IMR-90 (cell line): Measurements from ENCODE around the gene C3. TPM values are rescaled to one million over a fixed set of nuclear protein-coding genes. Genes with fewer than 3 reads are reported as not detected.

Experiments used
- ATAC-seq: fragments of 200-7000 bp; cut with Tn5 transposase; 2 replicates; pipeline ENCODE4 v1.9.1; 2020; ENCODE audit warnings: low read depth, mild to moderate bottlenecking, moderate library complexity
- BruUV-seq: library from RNA; stranded (reverse); fragments of 400-500 nt; replicated peaks from 2 replicates; lab custom pipeline; 2021; lab: Mats Ljungman, UMichigan
- CTCF ChIA-PET: fragments of 300-600 bp; formaldehyde crosslinking; extraction: SDS; loops from one replicate; lab custom pipeline; 2021; ENCODE audit warnings: antibody characterized with exemption; lab: Yijun Ruan, JAX
- POLR2A ChIA-PET: fragments of 300-600 bp; sonication (Branson Sonifier 250); formaldehyde crosslinking; loops from one replicate; lab custom pipeline; 2022; ENCODE audit warnings: antibody characterized with exemption; ENCODE audit not compliant: unreplicated experiment; lab: Charles Lee
- DNase-seq: peaks from one replicate; pipeline ENCODE4 v3.0.0; 2013
- H2AFZ ChIP-seq: replicated peaks from 2 replicates; pipeline ENCODE3; 2013; ENCODE audit warnings: low read length, mild to moderate bottlenecking; ENCODE audit not compliant: poor library complexity
- H2AK5ac ChIP-seq: 2 replicates; pipeline ENCODE4 v1.6.1; 2013; ENCODE audit warnings: low read depth, low read length, inconsistent platforms
- H2AK9ac ChIP-seq: replicated peaks from 2 replicates; pipeline ENCODE3; 2013; ENCODE audit warnings: mild to moderate bottlenecking, low read depth, low read length, moderate library complexity; ENCODE audit not compliant: poor library complexity
- H2BK120ac ChIP-seq: 2 replicates; pipeline ENCODE4 v1.6.1; 2013; ENCODE audit warnings: low read depth, low read length, inconsistent platforms
- H2BK15ac ChIP-seq: 3 replicates; pipeline ENCODE4 v1.6.1; 2013; ENCODE audit warnings: low read depth, low read length, inconsistent platforms
- H2BK20ac ChIP-seq: 2 replicates; pipeline ENCODE4 v1.6.1; 2013; ENCODE audit warnings: low read depth, mild to moderate bottlenecking, inconsistent platforms, low read length, moderate library complexity
- H2BK5ac ChIP-seq: 2 replicates; pipeline ENCODE4 v1.6.1; 2013; ENCODE audit warnings: mild to moderate bottlenecking, low read depth, low read length, inconsistent platforms; ENCODE audit not compliant: poor library complexity, severe bottlenecking
- H3K14ac ChIP-seq: replicated peaks from 2 replicates; pipeline ENCODE4 v1.6.1; 2013; ENCODE audit warnings: low read depth, low read length, inconsistent platforms
- H3K18ac ChIP-seq: 2 replicates; pipeline ENCODE4 v1.6.1; 2013; ENCODE audit warnings: low read depth, low read length, control low read depth
- H3K23ac ChIP-seq: 2 replicates; pipeline ENCODE4 v1.6.1; 2013; ENCODE audit warnings: low read depth, low read length, inconsistent platforms
- H3K27ac ChIP-seq: 2 replicates; pipeline ENCODE4 v1.5.1; 2013; ENCODE audit warnings: mild to moderate bottlenecking, control low read depth, low read length; ENCODE audit not compliant: insufficient read depth
- H3K27me3 ChIP-seq: 2 replicates; pipeline ENCODE4 v1.6.1; 2013; ENCODE audit warnings: low read length; ENCODE audit not compliant: control insufficient read depth, insufficient read depth
- H3K36me3 ChIP-seq: 2 replicates; pipeline ENCODE4 v1.6.1; 2013; ENCODE audit warnings: low read length, mixed read lengths; ENCODE audit not compliant: control insufficient read depth, insufficient read depth
- H3K4ac ChIP-seq: 2 replicates; pipeline ENCODE4 v1.6.1; 2013; ENCODE audit warnings: low read depth, low read length, inconsistent platforms
- H3K4me1 ChIP-seq: 2 replicates; pipeline ENCODE4 v1.6.1; 2013; ENCODE audit warnings: low read length, mixed read lengths; ENCODE audit not compliant: control insufficient read depth, insufficient read depth
- H3K4me2 ChIP-seq: 2 replicates; pipeline ENCODE4 v1.6.1; 2013; ENCODE audit warnings: low read depth, mild to moderate bottlenecking, control low read depth, low read length, moderate library complexity
- H3K4me3 ChIP-seq: 2 replicates; pipeline ENCODE4 v1.5.1; 2013; ENCODE audit warnings: low read depth, mild to moderate bottlenecking, control low read depth, low read length, moderate library complexity; ENCODE audit not compliant: insufficient read depth
- H3K56ac ChIP-seq: 2 replicates; pipeline ENCODE4 v1.6.1; 2013; ENCODE audit warnings: low read length, inconsistent platforms; ENCODE audit not compliant: insufficient read depth; ENCODE audit errors: extremely low read depth
- H3K79me1 ChIP-seq, 2 experiments: 2 replicates each; pipeline ENCODE4 v1.6.1; 2013; ENCODE audit warnings: low read length in 2 of 2, inconsistent platforms in 1 of 2, low read depth in 1 of 2
- H3K9ac ChIP-seq: 2 replicates; pipeline ENCODE4 v1.6.1; 2013; ENCODE audit warnings: low read depth, low read length, control low read depth
- H3K9me1 ChIP-seq: 2 replicates; pipeline ENCODE4 v1.6.1; 2013; ENCODE audit warnings: low read length, inconsistent platforms; ENCODE audit not compliant: insufficient read depth
- H3K9me3 ChIP-seq: 2 replicates; pipeline ENCODE4 v1.6.1; 2013; ENCODE audit warnings: low read length; ENCODE audit not compliant: control insufficient read depth, insufficient read depth
- H4K20me1 ChIP-seq: 2 replicates; pipeline ENCODE4 v1.6.1; 2013; ENCODE audit warnings: low read length, inconsistent platforms; ENCODE audit not compliant: insufficient read depth
- H4K5ac ChIP-seq: 2 replicates; pipeline ENCODE4 v1.6.1; 2013; ENCODE audit warnings: mild to moderate bottlenecking, low read depth, low read length, control low read depth
- H4K8ac ChIP-seq, 2 experiments: 2 replicates each; pipeline ENCODE4 v1.6.1; 2013; ENCODE audit warnings: low read depth in 2 of 2, low read length in 2 of 2, control low read depth in 1 of 2, inconsistent platforms in 1 of 2
- H4K91ac ChIP-seq: 2 replicates; pipeline ENCODE4 v1.6.1; 2013; ENCODE audit warnings: low read depth, low read length, inconsistent platforms; ENCODE audit not compliant: insufficient read depth
- BHLHE40 ChIP-seq: fragments of 150-350 bp; IDR thresholded peaks from 2 replicates; pipeline ENCODE4 v1.6.1; 2016; ENCODE audit warnings: mild to moderate bottlenecking, low read depth, low read length
- CEBPB ChIP-seq: IDR thresholded peaks from 2 replicates; pipeline ENCODE4 v1.6.1; 2012; ENCODE audit warnings: low read depth, low read length, improper control_type of control experiment
- CHD1 ChIP-seq: IDR thresholded peaks from 2 replicates; pipeline ENCODE4 v1.6.1; 2012; ENCODE audit warnings: low read depth, low read length, improper control_type of control experiment
- FOS ChIP-seq: fragments of 150-350 bp; IDR thresholded peaks from 2 replicates; pipeline ENCODE4 v1.6.1; 2016; ENCODE audit warnings: low read depth, low read length
- MAFK ChIP-seq: IDR thresholded peaks from 2 replicates; pipeline ENCODE4 v1.6.1; 2012; ENCODE audit warnings: low read depth, low read length, improper control_type of control experiment
- MXI1 ChIP-seq: IDR thresholded peaks from 2 replicates; pipeline ENCODE4 v1.6.1; 2012; ENCODE audit warnings: low read depth, mild to moderate bottlenecking, low read length, moderate library complexity, borderline replicate concordance
- POLR2A ChIP-seq: IDR thresholded peaks from 2 replicates; pipeline ENCODE4 v1.6.1; 2012; ENCODE audit warnings: mild to moderate bottlenecking, low read depth, low read length
- RAD21 ChIP-seq: IDR thresholded peaks from 2 replicates; pipeline ENCODE4 v1.6.1; 2012; ENCODE audit warnings: low read length, improper control_type of control experiment
- RCOR1 ChIP-seq: IDR thresholded peaks from 2 replicates; pipeline ENCODE4 v1.6.1; 2012; ENCODE audit warnings: mild to moderate bottlenecking, low read length, improper control_type of control experiment; ENCODE audit not compliant: insufficient replicate concordance
- RFX5 ChIP-seq: IDR thresholded peaks from 2 replicates; pipeline ENCODE4 v1.8.0; 2012; ENCODE audit warnings: low read depth, mild to moderate bottlenecking, low read length, moderate library complexity
- SMC3 ChIP-seq: fragments of 150-350 bp; IDR thresholded peaks from 2 replicates; pipeline ENCODE4 v1.6.1; 2016; ENCODE audit warnings: low read depth, mild to moderate bottlenecking, antibody characterized with exemption, low read length, moderate library complexity
- dilution Hi-C: fragments of 300-500 bp; cut with HindIII; formaldehyde crosslinking; loops from one replicate; pipeline ENCODE4 v1.14.3; 2018; ENCODE audit warnings: low sequenced_read_pairs; ENCODE audit not compliant: unreplicated experiment
- in situ Hi-C: fragments of 300-500 bp; cut with MboI; formaldehyde crosslinking; loops from 3 replicates; pipeline ENCODE4 v1.14.3; 2019; ENCODE audit warnings: low sequenced_read_pairs, inconsistent platforms, mixed read lengths
- intact Hi-C: fragments of 100-400 bp; cut with micrococcal nuclease; formaldehyde crosslinking; loops from 2 replicates; pipeline ENCODE4 v1.10.0; 2022
- polyA plus RNA-seq, 3 experiments: library from polyadenylated mRNA; depleted of rRNA; stranded (reverse); fragments of >200 nt; gene quantifications; 2 replicates each; pipeline ENCODE4 v1.2.3, GENCODE V29; 2012; ENCODE audit warnings: low replicate concordance in 1 of 3
- total RNA-seq: library from RNA; depleted of rRNA; stranded (reverse); fragments of >200 nt; gene quantifications from 2 replicates; pipeline ENCODE4 v1.2.3, GENCODE V29; 2012
- TF ChIP-seq, protein P1 (sequence below): fragments of 150-350 bp; IDR thresholded peaks from 2 replicates; pipeline ENCODE4 v1.6.1; 2017; ENCODE audit warnings: mild to moderate bottlenecking, antibody characterized with exemption, low read length, low read depth
- TF ChIP-seq, protein P2 (sequence below): fragments of 150-350 bp; IDR thresholded peaks from 2 replicates; pipeline ENCODE4 v1.6.1; 2016; ENCODE audit warnings: low read depth, mild to moderate bottlenecking, low read length, moderate library complexity, borderline replicate concordance

The C3 gene
- total and polyA plus RNA-seq, 2 of the 4 experiments (the other 2 are of a cell fraction): 0.36 TPM; not detected in 1

DNA sequence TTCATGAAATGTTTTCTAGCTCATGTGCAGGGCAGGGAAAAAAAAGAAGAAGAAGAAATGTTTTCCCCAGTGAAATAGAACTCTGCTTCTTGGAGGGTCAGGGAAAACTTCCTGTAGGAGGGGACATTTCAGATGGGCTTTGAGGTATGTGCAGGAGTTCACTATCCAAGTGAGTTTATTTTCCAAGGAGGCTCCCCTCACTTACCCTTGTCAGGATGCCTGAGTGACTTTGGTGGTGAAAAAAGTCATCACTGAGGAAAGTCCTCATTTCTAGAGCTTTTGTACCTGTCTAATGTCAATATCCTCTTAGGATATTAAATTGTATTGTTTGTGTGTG is 656 bp upstream of the C3 start:
- Histone ChIP-seq H3K23ac (no peak overlapping the region), H3K18ac (no peak overlapping the region), H2BK5ac (no peak overlapping the region), H3K9me1 (no peaks in the 10 kb centered on the region), H3K4me2 (no peak overlapping the region), H3K14ac (no peak overlapping the region), H4K20me1 (no peaks in the 10 kb centered on the region), H3K4me3 (no peak overlapping the region), H2AK9ac (no peak overlapping the region), H2BK120ac (no peak overlapping the region), H3K27me3 (no peaks in the 10 kb centered on the region), H4K91ac (no peak overlapping the region), H3K27ac (no peak overlapping the region), H4K8ac (no peak overlapping the region), H2BK20ac (no peak overlapping the region), H3K56ac (no peak overlapping the region), H2AK5ac (no peak overlapping the region), H3K36me3 (peaks cover 4% of the 10 kb centered on the region; the same call in 1 of the 2 replicates), H3K4me1 (peaks cover 2% of the 10 kb centered on the region; the same call in 1 of the 2 replicates), H3K9me3 (no peaks in the 10 kb centered on the region), H2AFZ (no peak overlapping the region), H4K5ac (no peak overlapping the region), H2BK15ac (no peak overlapping the region), H3K9ac (no peak overlapping the region), H3K4ac (no peak overlapping the region), H3K79me1 (no peaks in the 10 kb centered on the region)
- dilution Hi-C loops (no loop called here), in situ Hi-C loops (no loop called here), intact Hi-C loops (no loop called here)
- ATAC-seq: no peak
- no TSS peak for BruUV-seq
- no peak for DNase-seq
- ChIA-PET CTCF (interaction anchor here (1.1 kb wide), 1 partner anchor 16 kb away, joined by 5 read pairs; no protein-coding TSS in a partner anchor), POLR2A (no interaction called here)
- TF ChIP-seq RFX5 (no peak), MAFK (no peak), MXI1 (no peak), CEBPB (no peak), SMC3 (no peak), CHD1 (no peak), RAD21 (no peak), FOS (no peak), POLR2A (no peak), RCOR1 (no peak), BHLHE40 (no peak)
- TF ChIP-seq, protein P1, sequence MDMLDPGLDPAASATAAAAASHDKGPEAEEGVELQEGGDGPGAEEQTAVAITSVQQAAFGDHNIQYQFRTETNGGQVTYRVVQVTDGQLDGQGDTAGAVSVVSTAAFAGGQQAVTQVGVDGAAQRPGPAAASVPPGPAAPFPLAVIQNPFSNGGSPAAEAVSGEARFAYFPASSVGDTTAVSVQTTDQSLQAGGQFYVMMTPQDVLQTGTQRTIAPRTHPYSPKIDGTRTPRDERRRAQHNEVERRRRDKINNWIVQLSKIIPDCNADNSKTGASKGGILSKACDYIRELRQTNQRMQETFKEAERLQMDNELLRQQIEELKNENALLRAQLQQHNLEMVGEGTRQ: no peak
- TF ChIP-seq, protein P2, sequence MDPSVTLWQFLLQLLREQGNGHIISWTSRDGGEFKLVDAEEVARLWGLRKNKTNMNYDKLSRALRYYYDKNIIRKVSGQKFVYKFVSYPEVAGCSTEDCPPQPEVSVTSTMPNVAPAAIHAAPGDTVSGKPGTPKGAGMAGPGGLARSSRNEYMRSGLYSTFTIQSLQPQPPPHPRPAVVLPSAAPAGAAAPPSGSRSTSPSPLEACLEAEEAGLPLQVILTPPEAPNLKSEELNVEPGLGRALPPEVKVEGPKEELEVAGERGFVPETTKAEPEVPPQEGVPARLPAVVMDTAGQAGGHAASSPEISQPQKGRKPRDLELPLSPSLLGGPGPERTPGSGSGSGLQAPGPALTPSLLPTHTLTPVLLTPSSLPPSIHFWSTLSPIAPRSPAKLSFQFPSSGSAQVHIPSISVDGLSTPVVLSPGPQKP: no peak
